ENCODE data around the gene FBXL17. TPM values are rescaled to one million over a fixed set of nuclear protein-coding genes. Genes with fewer than 3 reads are reported as not detected.
A peak's percentile ranks its signal among the peaks of the same experiment; 100 is the strongest.

Gene FBXL17
- total RNA-seq, 1 experiment from 2014 or later, result 5.3 TPM

GRCh38 chr5:108381350-108381953 lies 446 bp downstream of the FBXL17 start:
- no peak for TF ChIP-seq CTCF (conservative IDR thresholded peaks at IDR 0.05)
- Histone ChIP-seq H2BK20ac (ENCODE audit: low read depth, low read length, poor library complexity, severe bottlenecking) (no peak overlapping the region), H2AFZ (ENCODE audit: low read length) (no peak overlapping the region), H3K56ac (ENCODE audit: insufficient read length, low read depth, low read length) (no peak overlapping the region), H3K79me2 (ENCODE audit: insufficient read depth, low read length) (no peaks in the 10 kb centered on the region), H3K4me2 (ENCODE audit: insufficient read depth, insufficient read length, low read length) (peak overlapping the region; percentile 70), H3K27me3 (ENCODE audit: insufficient read depth, low read length) (no peaks in the 10 kb centered on the region), H3K18ac (ENCODE audit: insufficient read length, low read depth, low read length) (peak overlapping the region; percentile 91), H2BK15ac (ENCODE audit: low read depth, low read length) (no peak overlapping the region), H3K4me1 (ENCODE audit: insufficient read depth, low read length) (0 out of 2 replicates have a peak, but pooled peaks cover 3% of the 10 kb centered on the region), H3K9ac (ENCODE audit: extremely low read depth, insufficient read length, low read length) (peak overlapping the region; percentile 66), H3K23me2 (ENCODE audit: insufficient read length, low read depth, low read length, poor library complexity, severe bottlenecking) (peaks cover 5% of the 10 kb centered on the region), H2BK5ac (ENCODE audit: insufficient read length, low read length) (no peak overlapping the region), H4K5ac (ENCODE audit: insufficient read length, low read depth, low read length) (no peak overlapping the region), H2BK12ac (ENCODE audit: insufficient read length, low read depth, low read length) (no peak overlapping the region), H4K91ac (ENCODE audit: insufficient read length, low read depth, low read length) (no peak overlapping the region), H3K14ac (ENCODE audit: insufficient read depth, low read length) (peak overlapping the region; percentile 95), H3K9me3 (ENCODE audit: control insufficient read depth, low read depth, low read length) (no peaks in the 10 kb centered on the region), H2AK5ac (ENCODE audit: insufficient read length, low read length) (no peak overlapping the region), H3K23ac (ENCODE audit: insufficient read length, low read depth, low read length) (no peak overlapping the region), H2BK120ac (ENCODE audit: low read depth, low read length, poor library complexity, severe bottlenecking) (no peak overlapping the region), H4K20me1 (ENCODE audit: control insufficient read depth, insufficient read depth, insufficient read length) (no peaks in the 10 kb centered on the region), H3K79me1 (ENCODE audit: insufficient read depth, low read depth, low read length, poor library complexity, severe bottlenecking) (no peaks in the 10 kb centered on the region), H4K8ac (replicated peaks; ENCODE audit: insufficient read length, low read depth, low read length) (no peak overlapping the region), H3T11ph (ENCODE audit: low read length) (no peak overlapping the region), H3K4ac (ENCODE audit: low read depth, low read length) (no peak overlapping the region; the same call in 1 of the 2 replicates), H3K27ac (ENCODE audit: insufficient read length, low read depth, low read length) (no peak overlapping the region)
- no peak for DNase-seq
- no CpG with 5 or more reads among the region's 74 CpGs for WGBS (ENCODE audit: extremely low coverage, insufficient read length, low lambda C conversion rate)
- Mint-ChIP-seq H3K4me3 (peak overlapping the region; percentile 81 to 82), H3K36me3 (ENCODE audit: insufficient read depth in 1 of 3, low read depth in 3 of 3) (no peaks in the 10 kb centered on the region; a peak in 2 of 7 replicates), H3K9me3 (peaks cover 1% of the 10 kb centered on the region in 2 experiments; a peak in 3 of 5 replicates), H3K4me1 (peaks cover 21 to 30% of the 10 kb centered on the region in 2 experiments), H3K27ac (peak overlapping the region; percentile 27 to 85 (median 81); a peak in 4 of 7 replicates), H3K27me3 (ENCODE audit: low read depth) (no peaks in the 10 kb centered on the region)
